A673 (cell line): ENCODE measurements around the gene CTAGE1. TPM values are rescaled to one million over a fixed set of nuclear protein-coding genes. Genes with fewer than 3 reads are reported as not detected.
"Not testable (repeated sequence)": the region's sequence is repeated elsewhere in the genome, so short reads cannot be mapped to it uniquely, and the experiment has no call there.

Source experiments
- BruUV-seq: library from RNA; stranded (reverse); fragments of 400-500 nt; replicated peaks from 2 replicates; lab custom pipeline; 2021; lab: Mats Ljungman, UMichigan
- CTCF ChIA-PET: fragments of 300-600 bp; sonication (Branson Sonifier 250); formaldehyde crosslinking; loops from one replicate; lab custom pipeline; 2022; ENCODE audit warnings: antibody characterized with exemption; lab: Charles Lee
- POLR2A ChIA-PET: fragments of 300-600 bp; sonication (Branson Sonifier 250); formaldehyde crosslinking; loops from one replicate; lab custom pipeline; 2022; ENCODE audit warnings: antibody characterized with exemption; ENCODE audit not compliant: low non-redundant PET; lab: Charles Lee
- DNase-seq: peaks from one replicate; pipeline ENCODE4 v3.0.0-alpha.2; 2015; ENCODE audit warnings: low spot score
- H3K27ac ChIP-seq: fragments of 200-600 bp; sonication (generic); 2 replicates; pipeline ENCODE4 v1.5.1; 2016; ENCODE audit warnings: mixed run types, low read depth, mild to moderate bottlenecking, mixed read lengths, antibody characterized with exemption, low read length; ENCODE audit not compliant: poor library complexity, severe bottlenecking
- H3K27me3 ChIP-seq: fragments of 200-600 bp; sonication (generic); replicated peaks from 2 replicates; pipeline ENCODE4 v1.6.1; 2017; ENCODE audit warnings: mixed run types, low read depth, mild to moderate bottlenecking, mixed read lengths, antibody characterized with exemption, low read length; ENCODE audit not compliant: insufficient read depth, poor library complexity
- H3K36me3 ChIP-seq: fragments of 200-600 bp; sonication (generic); 2 replicates; pipeline ENCODE4 v1.6.1; 2016; ENCODE audit warnings: mixed run types, mild to moderate bottlenecking, mixed read lengths, antibody characterized with exemption, low read length; ENCODE audit not compliant: insufficient read depth, poor library complexity, severe bottlenecking
- H3K4me1 ChIP-seq: fragments of 200-600 bp; sonication (generic); 2 replicates; pipeline ENCODE4 v1.6.1; 2017; ENCODE audit warnings: mixed run types, mild to moderate bottlenecking, mixed read lengths, antibody characterized with exemption, low read length; ENCODE audit not compliant: insufficient read depth, poor library complexity, severe bottlenecking
- H3K4me3 ChIP-seq: fragments of 200-600 bp; sonication (generic); 2 replicates; pipeline ENCODE4 v1.5.1; 2016; ENCODE audit warnings: low read depth, mixed run types, mild to moderate bottlenecking, mixed read lengths, low read length; ENCODE audit not compliant: poor library complexity, severe bottlenecking
- H3K9me3 ChIP-seq: fragments of 200-600 bp; sonication (generic); 2 replicates; pipeline ENCODE4 v1.6.1; 2016; ENCODE audit warnings: mixed run types, low read depth, mild to moderate bottlenecking, mixed read lengths, antibody characterized with exemption, low read length; ENCODE audit not compliant: poor library complexity, severe bottlenecking
- EZH2 ChIP-seq: fragments of 200-600 bp; sonication (generic); IDR thresholded peaks from 2 replicates; pipeline ENCODE4 v1.6.1; 2017; ENCODE audit warnings: borderline replicate concordance, low read depth, mild to moderate bottlenecking, mixed read lengths, antibody characterized with exemption, low read length; ENCODE audit not compliant: poor library complexity, severe bottlenecking
- intact Hi-C: fragments of 100-400 bp; cut with micrococcal nuclease; formaldehyde crosslinking; loops from one replicate; pipeline ENCODE4 v1.10.0; 2022; ENCODE audit not compliant: unreplicated experiment
- total RNA-seq: library from RNA; stranded (reverse); gene quantifications from 2 replicates; pipeline ENCODE4 v1.2.3, GENCODE V29; 2021
- TF ChIP-seq, protein P1 (sequence below): fragments of 300-800, 200-600 bp; sonication (generic); conservative IDR thresholded peaks from 2 replicates; pipeline ENCODE4 v1.5.1; 2017; ENCODE audit warnings: low read depth, mild to moderate bottlenecking, antibody characterized with exemption, low read length, moderate library complexity, mixed read lengths

Gene CTAGE1
- total RNA-seq, 1 experiment from 2014 or later = not detected

DNA sequence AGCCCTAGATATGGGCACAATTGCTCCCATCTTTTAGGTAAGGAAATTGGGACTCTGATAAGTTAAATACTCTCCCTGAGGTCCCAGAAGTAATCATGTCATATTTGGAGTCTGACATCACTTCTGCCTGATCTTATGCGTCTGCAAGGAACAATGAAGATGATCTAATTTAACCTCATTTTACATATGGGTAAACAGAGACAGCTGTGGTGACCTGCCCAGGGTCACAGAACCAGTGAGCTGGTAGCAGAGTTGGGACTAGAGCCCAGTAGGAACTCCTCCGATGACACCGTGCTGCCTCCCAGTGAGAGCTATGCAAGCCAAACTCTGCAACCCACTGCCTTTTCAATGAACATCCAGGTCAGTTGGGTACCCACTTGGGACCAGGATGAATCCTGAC, 17.8 kb downstream of the CTAGE1 start:
- Histone ChIP-seq H3K36me3 (no peaks in the 10 kb centered on the region), H3K27ac (no peak overlapping the region), H3K4me3 (no peak overlapping the region), H3K4me1 (no peaks in the 10 kb centered on the region), H3K27me3 (peaks cover 12% of the 10 kb centered on the region), H3K9me3 (peaks cover 1% of the 10 kb centered on the region)
- no TSS peak for BruUV-seq
- ChIA-PET POLR2A (no interaction called here), CTCF (interaction anchor here (0.5 kb wide), 1 partner anchor 11 kb away, joined by 6 read pairs; no protein-coding TSS in a partner anchor)
- no peak for DNase-seq
- intact Hi-C loops = no loop called here
- TF ChIP-seq EZH2 = no peak
- TF ChIP-seq, protein P1, sequence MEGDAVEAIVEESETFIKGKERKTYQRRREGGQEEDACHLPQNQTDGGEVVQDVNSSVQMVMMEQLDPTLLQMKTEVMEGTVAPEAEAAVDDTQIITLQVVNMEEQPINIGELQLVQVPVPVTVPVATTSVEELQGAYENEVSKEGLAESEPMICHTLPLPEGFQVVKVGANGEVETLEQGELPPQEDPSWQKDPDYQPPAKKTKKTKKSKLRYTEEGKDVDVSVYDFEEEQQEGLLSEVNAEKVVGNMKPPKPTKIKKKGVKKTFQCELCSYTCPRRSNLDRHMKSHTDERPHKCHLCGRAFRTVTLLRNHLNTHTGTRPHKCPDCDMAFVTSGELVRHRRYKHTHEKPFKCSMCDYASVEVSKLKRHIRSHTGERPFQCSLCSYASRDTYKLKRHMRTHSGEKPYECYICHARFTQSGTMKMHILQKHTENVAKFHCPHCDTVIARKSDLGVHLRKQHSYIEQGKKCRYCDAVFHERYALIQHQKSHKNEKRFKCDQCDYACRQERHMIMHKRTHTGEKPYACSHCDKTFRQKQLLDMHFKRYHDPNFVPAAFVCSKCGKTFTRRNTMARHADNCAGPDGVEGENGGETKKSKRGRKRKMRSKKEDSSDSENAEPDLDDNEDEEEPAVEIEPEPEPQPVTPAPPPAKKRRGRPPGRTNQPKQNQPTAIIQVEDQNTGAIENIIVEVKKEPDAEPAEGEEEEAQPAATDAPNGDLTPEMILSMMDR = no peak

DNA sequence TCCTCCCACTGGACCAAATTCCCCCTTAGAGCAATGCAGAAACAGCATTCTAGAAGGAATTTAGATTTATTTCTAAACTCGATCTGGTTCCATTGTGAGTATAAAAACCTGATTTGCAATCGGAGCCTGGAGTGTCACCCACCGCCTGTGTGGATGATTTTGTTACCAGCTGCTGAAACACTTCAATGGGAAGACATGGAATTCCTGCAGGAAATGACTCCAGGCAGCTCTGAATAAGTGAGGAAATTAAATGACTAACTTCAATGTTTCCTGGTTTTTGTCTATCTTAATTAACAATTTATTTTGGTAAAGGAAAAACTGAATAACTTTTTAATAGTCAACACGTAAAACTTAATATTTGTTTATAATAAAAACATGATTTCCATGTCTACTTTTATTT, 19.3 kb downstream of the CTAGE1 start:
- POLR2A ChIA-PET = no interaction called here

DNA sequence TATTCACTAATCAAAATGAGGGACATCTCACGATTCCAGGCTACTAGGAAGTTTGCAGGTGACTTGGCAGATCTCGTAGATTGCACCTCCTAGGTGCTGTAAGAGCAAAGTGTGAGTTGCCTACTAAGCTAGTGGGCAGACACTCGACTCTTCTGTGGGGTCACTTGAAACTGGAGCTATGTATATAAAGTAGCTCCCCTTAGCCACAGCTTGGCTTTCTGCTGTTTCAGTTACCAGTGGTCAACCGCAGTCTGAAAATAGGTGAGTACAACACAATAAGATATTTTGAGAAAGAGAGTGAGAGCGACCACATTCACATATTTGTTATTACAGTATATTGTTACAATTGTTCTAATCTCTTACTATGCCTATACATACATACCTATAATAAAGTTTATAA, 23.3 kb downstream of the CTAGE1 start:
- DNase-seq = no peak
- POLR2A ChIA-PET = no interaction called here
- Histone ChIP-seq H3K36me3 (no peaks in the 10 kb centered on the region), H3K27ac (no peak overlapping the region), H3K4me1 (no peaks in the 10 kb centered on the region), H3K4me3 (no peak overlapping the region), H3K9me3 (no peaks in the 10 kb centered on the region), H3K27me3 (peaks cover 3% of the 10 kb centered on the region)
- intact Hi-C loops = no loop called here
- CTCF ChIA-PET = no interaction called here
- no peak for TF ChIP-seq EZH2
- TF ChIP-seq, protein P1 = no peak
- BruUV-seq = no TSS peak

More for the DNA sequence above, 19.3 kb downstream of the CTAGE1 start:
- Histone ChIP-seq H3K9me3 (no peaks in the 10 kb centered on the region), H3K4me3 (no peak overlapping the region), H3K36me3 (no peaks in the 10 kb centered on the region), H3K27ac (no peak overlapping the region), H3K27me3 (peaks cover 12% of the 10 kb centered on the region), H3K4me1 (no peaks in the 10 kb centered on the region)
- DNase-seq = peak; percentile 37
- TF ChIP-seq, protein P1 = no peak
- no peak for TF ChIP-seq EZH2
- intact Hi-C loops = no loop called here
- BruUV-seq = no TSS peak
- CTCF ChIA-PET = interaction anchor here (0.5 kb wide), 1 partner anchor 283 kb away, joined by 8 read pairs; no protein-coding TSS in a partner anchor

DNA sequence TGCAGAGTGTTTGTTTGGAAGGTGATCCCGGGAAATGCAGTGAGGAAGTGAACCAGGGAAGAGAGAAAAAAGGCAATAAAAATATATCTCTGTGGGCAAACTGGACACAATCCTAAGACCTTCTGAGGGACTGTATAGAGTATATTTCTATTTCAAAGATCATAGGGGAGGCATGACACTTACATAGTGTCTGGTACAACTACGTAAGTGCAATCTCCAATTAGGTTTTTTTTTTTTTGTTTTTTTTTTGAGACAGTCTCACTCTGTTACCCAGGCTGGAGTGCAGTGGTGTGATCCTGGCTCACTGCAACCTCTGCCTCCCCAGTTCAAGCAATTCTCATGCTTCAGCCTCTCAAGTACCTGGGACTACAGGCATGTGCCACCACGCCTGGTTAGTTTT, 24.6 kb downstream of the CTAGE1 start:
- DNase-seq, POLR2A ChIA-PET, H3K27me3 ChIP-seq, intact Hi-C loops, H3K4me3 ChIP-seq, CTCF ChIA-PET, H3K27ac ChIP-seq, BruUV-seq, H3K9me3 ChIP-seq, H3K4me1 ChIP-seq, H3K36me3 ChIP-seq: not testable (repeated sequence)
